Measurements from ENCODE around the gene FAM89A.
"Not testable (repeated sequence)": the region's sequence is repeated elsewhere in the genome, so short reads cannot be mapped to it uniquely, and the experiment has no call there.

Gene FAM89A

DNA sequence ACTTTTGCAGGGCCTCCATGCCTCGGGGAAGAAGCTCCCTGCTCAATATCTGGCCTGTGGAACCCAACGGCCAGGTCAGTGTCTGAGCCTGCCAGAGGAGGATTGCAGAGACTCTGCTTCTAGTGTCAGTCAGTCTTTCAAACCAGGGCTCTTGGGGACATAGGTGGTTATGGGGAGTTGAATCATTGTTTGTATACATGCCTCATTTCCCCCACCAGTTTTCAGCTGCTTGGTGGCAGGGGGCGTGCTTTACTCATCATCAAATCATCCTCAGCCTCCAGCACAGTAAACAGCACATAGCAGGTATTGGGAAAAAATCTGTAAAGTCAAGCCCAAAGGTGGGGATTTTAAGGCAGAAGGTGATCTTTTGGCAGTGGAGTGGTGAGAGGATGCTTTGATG lies 17.4 kb upstream of the FAM89A start:
- DNase-seq (ENCODE audit: low read depth in 2 of 2): no peak

GRCh38 chr1:231055271-231055670 lies 15.2 kb upstream of the FAM89A start:
- no peak for DNase-seq (ENCODE audit: low read depth in 2 of 2)

GRCh38 chr1:231053493-231054162 lies 13.6 kb upstream of the FAM89A start:
- no peak for DNase-seq (ENCODE audit: low read depth in 2 of 2)

GRCh38 chr1:231052777-231053176 lies 12.7 kb upstream of the FAM89A start:
- DNase-seq (ENCODE audit: low read depth in 2 of 2): no peak

- DNase-seq (ENCODE audit: low read depth in 2 of 2): not testable (repeated sequence)
Measured at GRCh38 chr1:231050932-231051331, 10.9 kb upstream of the FAM89A start.

DNA sequence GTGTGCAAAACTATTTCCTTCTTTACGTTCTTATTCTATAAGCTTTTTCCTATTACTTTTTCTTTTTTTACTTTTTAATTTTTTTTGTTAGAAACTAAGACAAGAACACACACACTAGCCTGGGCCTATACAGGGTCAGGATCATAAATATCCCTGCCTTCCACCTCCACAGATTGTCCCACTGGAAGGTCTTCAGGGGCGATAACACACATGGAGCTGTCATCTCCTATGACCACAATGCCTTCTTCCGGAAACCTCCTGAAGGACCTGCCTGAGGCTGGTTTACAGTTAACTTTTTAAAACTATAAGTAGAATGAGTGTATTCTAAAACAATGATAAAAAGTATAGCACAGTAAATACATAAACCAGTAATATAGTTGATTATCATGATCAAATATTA lies 10.3 kb upstream of the FAM89A start:
- DNase-seq (ENCODE audit: low read depth in 2 of 2): no peak

DNA sequence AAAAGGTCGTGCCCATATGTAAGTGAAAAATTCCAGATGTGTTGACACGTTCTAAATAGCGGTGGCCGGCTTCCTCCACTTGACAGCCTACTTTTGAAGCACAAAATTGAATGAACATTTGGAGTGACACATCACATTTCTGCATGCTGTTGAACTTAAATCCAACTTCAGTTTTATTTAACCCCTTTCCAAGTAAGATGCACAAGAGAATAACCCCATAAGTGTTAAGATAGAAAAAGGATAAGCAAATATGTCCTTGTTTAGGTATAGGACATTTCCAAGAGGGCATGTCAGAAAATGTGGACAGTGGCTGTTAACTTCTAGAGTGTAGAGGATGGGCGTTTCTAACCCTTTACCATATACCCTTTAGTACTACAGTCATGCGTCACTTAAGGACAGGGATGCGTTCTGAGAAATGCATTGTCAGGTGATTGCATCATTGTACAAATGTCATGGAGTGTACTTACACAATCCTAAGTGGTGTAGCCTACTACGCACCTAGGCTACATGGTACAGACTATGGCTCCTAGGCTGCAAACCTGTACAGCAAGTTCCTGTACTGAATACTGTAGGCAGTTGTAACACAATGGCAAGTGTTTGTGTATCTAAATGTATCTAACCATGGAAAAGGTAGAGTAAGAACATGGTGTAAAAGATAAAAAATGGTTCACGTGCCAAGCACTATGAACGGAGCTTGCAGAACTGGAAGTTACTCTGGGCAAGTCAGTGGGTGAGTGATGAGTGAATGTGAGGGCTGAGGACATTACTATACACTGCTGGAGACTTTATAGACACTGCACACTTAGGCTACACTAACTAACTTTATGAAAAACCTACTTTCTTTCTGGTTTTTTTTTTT lies 9.3 kb upstream of the FAM89A start:
- DNase-seq (ENCODE audit: low read depth in 2 of 2): no peak

DNA sequence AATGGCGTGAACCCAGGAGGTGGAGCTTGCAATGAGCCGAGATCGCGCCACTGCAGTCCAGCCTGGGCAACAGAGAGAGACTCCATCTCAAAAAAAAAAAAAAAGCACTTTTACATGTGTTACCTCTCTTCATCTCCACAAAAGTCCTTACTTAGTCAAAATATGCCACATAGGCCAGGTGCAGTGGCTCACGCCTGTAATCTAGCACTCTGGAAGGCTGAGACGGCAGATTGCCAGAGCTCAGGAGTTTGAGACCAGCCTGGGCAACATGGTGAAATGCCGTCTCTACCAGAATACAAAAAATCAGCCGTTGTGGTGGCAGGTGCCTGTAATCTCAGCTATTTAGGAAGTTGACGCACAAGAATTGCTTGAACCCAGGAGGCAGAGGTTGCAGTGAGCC lies 8.4 kb upstream of the FAM89A start:
- not testable (repeated sequence) for DNase-seq (ENCODE audit: low read depth in 2 of 2)

DNA sequence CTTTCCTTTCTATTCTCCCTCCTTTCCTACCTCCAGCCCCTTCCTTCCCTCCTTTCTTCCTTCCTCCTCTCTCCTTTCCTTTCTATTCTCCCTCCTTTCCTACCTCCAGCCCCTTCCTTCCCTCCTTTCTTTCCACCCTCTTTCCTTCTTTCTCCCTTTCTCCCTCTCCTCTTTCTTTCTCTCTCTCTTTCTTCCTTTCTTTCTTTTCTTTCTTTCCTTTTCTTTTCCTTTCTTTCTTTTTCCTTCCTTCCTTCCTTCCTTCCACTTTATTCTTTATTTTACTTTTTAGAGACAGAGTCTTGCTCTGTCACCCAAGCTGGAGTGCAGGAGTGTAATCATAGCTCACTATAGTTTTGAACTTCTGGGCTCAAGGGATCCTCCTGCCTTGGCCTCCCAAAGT lies 7.5 kb upstream of the FAM89A start:
- not testable (repeated sequence) for DNase-seq (ENCODE audit: low read depth in 2 of 2)

DNA sequence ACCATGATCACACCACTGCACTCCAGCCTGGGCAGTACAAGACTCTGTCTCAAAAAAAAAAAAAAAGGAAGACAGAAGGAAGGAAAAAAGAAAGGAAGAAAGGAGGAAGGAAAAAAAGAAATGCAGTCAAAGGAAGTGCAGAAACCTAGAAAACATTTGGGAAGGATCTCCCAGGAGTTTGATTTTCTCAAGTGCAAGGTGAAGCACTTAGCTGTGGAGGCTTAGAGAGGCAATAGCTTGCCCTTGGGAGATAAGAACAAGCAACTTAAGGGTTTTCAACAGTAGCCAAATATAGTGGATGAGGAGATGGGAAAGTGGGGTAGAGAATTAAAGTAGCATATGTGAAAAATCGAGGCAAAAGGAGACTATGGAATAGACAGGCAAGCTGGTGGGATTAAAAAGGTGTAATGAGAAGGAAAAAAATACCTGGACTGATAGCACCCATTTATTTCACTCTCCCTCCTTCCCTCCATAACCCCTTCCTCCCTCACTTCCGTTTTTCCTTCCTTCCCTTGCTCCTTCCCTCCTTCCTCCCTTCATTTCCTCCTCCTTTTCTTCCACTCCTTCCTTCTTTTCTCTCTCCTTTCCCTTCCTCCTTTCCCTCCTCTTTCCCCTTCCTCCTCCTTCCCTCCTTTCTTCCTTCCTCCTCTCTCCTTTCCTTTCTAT lies 6.8 kb upstream of the FAM89A start:
- DNase-seq (ENCODE audit: low read depth in 2 of 2): no peak

GRCh38 chr1:231045921-231046729 lies 6.1 kb upstream of the FAM89A start:
- DNase-seq (ENCODE audit: low read depth in 2 of 2): not testable (repeated sequence)

DNA sequence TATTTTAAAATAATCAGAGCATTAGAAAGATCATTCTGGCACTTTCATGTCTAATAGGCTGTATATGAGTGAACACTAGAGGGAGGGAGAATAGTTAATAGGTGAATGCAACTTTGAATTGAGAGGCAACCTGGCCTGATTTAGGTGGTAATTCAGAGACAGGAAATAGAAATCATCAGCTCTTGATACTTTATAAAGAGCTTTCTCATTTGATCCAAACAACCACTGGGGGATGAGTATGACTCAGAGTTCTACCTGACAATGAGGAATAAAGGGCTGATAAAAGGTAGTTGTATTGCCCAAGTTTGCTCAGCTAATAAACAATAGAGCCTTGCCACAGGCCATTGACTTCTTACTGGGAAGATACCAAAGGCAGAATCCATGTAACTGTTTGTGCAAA lies 5.2 kb upstream of the FAM89A start:
- DNase-seq (ENCODE audit: low read depth in 2 of 2): no peak

DNA sequence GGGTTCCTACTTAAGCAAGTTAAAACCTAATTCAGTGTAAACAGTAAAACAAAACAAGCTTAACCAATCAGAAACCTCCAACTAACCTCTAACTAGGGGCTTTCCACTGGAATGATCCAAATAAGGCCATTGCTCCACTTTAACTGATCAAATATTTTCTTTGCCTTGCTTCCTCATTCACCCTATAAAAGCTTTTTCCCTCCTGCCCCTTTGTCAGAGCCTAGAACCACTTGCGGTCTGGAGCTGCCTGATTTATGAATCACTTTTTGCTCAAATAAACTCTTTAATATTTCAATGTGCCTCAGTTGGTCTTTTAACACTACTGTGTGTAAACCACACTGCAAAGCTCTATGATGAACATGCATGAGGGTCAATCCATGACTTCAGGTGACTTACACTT lies 4.5 kb upstream of the FAM89A start:
- no peak for DNase-seq (ENCODE audit: low read depth in 2 of 2)

- DNase-seq (ENCODE audit: low read depth in 2 of 2): no peak
Measured at GRCh38 chr1:231041719-231042261, 1.7 kb upstream of the FAM89A start.

GRCh38 chr1:231040800-231041718 lies 1.0 kb upstream of the FAM89A start:
- DNase-seq (ENCODE audit: low read depth in 2 of 2): no peak

DNA sequence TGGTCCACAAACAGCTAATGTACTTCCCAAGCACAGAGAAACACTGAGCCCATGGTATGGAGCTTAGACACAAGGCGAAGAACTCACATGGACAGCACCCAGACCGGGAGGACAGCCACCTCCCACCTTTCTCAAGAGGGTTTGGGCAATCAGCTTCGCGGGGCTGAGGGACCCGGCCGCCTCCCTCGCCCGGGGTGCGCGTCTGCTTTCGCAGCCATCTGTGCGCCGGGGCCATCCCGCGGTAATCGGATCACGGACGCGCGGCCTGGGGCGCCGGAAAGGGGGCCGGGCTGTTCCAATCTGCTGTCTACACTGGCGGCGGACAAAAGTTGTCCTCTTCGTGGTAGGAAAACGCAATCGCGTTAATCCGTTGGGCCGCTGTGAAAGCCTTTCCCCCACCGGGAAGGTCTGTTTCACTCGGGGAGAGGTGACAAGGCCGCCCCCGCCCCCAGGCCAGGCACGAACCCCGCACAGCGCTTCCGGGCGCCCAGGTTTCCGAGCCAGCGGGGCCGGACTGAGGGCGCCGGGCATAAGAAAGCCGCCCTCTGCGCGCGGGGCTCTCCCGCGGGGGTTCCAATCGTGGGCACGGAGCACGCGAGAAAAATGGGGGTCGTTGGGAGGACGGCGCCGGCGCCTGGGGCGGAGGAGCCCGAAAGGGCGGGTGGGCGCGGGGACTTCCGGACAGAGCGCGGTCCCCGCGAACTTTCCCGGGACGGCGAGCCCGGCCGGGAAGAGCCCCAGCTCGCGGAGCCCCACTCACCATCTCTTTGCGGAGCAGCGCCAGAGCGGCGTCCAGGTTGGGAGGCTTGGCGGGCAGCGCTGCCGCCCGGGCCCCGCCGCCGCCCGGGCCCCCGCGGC lies 664 bp downstream of the FAM89A start:
- DNase-seq (ENCODE audit: low read depth in 2 of 2): peak; percentile 4 to 15

- DNase-seq (ENCODE audit: low read depth in 2 of 2): no peak
Measured at GRCh38 chr1:231037585-231038517, 2.2 kb downstream of the FAM89A start.

DNA sequence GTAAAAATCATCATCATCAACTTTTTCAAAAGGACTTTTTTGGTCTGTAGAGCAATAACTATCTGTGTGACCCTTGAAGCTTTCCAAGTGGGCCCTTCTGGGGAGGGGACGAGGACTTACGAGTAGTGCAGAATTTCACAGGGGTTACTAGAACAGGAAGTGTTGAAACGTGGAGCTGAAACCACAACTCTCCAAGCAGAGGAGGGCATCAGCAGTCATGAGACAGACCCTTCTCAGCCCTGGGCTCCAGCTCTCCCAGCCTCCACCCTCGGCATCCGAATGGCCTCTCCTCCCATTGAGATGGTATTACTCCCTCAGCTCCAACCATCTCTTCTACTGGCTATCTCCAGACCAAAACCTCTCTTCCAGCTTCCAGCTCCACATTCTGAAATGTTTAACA lies 3.6 kb downstream of the FAM89A start:
- DNase-seq (ENCODE audit: low read depth in 2 of 2): no peak

All from activated CD4-positive, alpha-beta T cell treated with anti-CD3 and anti-CD28 coated beads for 24 hours (primary cell).